GM13977 (cell line): ENCODE measurements around the gene ARTN.

Experiments
- DNase-seq: peaks from one replicate; pipeline ENCODE4 v3.0.0; 2012; ENCODE audit warnings: low spot score
- CTCF ChIP-seq: IDR thresholded peaks from 2 replicates; pipeline ENCODE4 v1.5.1; 2012; ENCODE audit warnings: mild to moderate bottlenecking, control low read depth; ENCODE audit not compliant: insufficient read depth; ENCODE audit errors: extremely low read depth, missing control alignments
- in situ Hi-C: fragments of 300-500 bp; cut with MboI; formaldehyde crosslinking; loops from one replicate; pipeline ENCODE4 v1.12.0; 2022; ENCODE audit warnings: low sequenced_read_pairs, low pct_unique_long_range_greater_than_20kb, mixed read lengths, inconsistent platforms; ENCODE audit not compliant: unreplicated experiment

Gene ARTN

GRCh38 chr1:43952731-43953346, 19.2 kb downstream of the ARTN start:
- in situ Hi-C loops = no loop called here
- no peak for TF ChIP-seq CTCF
- DNase-seq = no peak

GRCh38 chr1:43953361-43953760, 19.8 kb downstream of the ARTN start:
- no peak for DNase-seq
- in situ Hi-C loops = no loop called here
- no peak for TF ChIP-seq CTCF

- in situ Hi-C loops = no loop called here
- no peak for TF ChIP-seq CTCF
- no peak for DNase-seq
Observed at GRCh38 chr1:43954036-43954435, 20.4 kb downstream of the ARTN start.

- no peak for DNase-seq
- no peak for TF ChIP-seq CTCF
- in situ Hi-C loops = no loop called here
Observed at GRCh38 chr1:43956234-43956633, 22.6 kb downstream of the ARTN start.

GRCh38 chr1:43957407-43958040, 23.9 kb downstream of the ARTN start:
- DNase-seq = no peak
- no peak for TF ChIP-seq CTCF
- in situ Hi-C loops = no loop called here

- in situ Hi-C loops = no loop called here
- DNase-seq = no peak
- no peak for TF ChIP-seq CTCF
Observed at GRCh38 chr1:43958351-43959255, 25.0 kb downstream of the ARTN start.
